ENCODE results near the gene SUSD1. TPM values are rescaled to one million over a fixed set of nuclear protein-coding genes. Genes with fewer than 3 reads are reported as not detected.
A peak's percentile ranks its signal among the peaks of the same experiment; 100 is the strongest.

Gene SUSD1
- polyA plus RNA-seq, 1 of the 3 experiments (the other 2 are of a cell fraction), result 8.2 TPM

GRCh38 chr9:112224401-112225289 is 49.5 kb upstream of the SUSD1 start:
- no peak overlapping the region for H3K9ac ChIP-seq
- POLR2A ChIA-PET, result no interaction called here
- H3K9me2 ChIP-seq, result no peaks in the 10 kb centered on the region
- TF ChIP-seq NFIC (IDR thresholded peaks at IDR 0.05; ENCODE audit: borderline replicate concordance) (no peak), SIN3A (IDR thresholded peaks at IDR 0.05; ENCODE audit: borderline replicate concordance, low read depth, low read length) (no peak), GATA2 (CRISPR knock-in tag; IDR thresholded peaks at IDR 0.05) (no peak), EZH2phosphoT487 (IDR thresholded peaks at IDR 0.05; ENCODE audit: borderline replicate concordance, low read depth) (no peak), TCF12 (IDR thresholded peaks at IDR 0.05) (no peak)
- H3K27ac ChIP-seq (ENCODE audit: low read depth in 2 of 2, low read length in 1 of 2), result peak overlapping the region in 1 of 2 experiments; percentile 44; a peak in 2 of 4 replicates
- 98% methylated on average over 4 of the region's 4 CpGs for WGBS (ENCODE audit: low lambda C conversion rate)
- H3K36me3 ChIP-seq (replicated peaks in 1 of 2; ENCODE audit: control insufficient read depth in 1 of 2, insufficient read depth in 2 of 2, low read length in 1 of 2), result peaks cover 56 to 85% of the 10 kb centered on the region in 2 experiments
- H3K27me3 ChIP-seq (ENCODE audit: insufficient read depth), result no peaks in the 10 kb centered on the region
- H3K9me3 ChIP-seq, result no peaks in the 10 kb centered on the region
- no peaks in the 10 kb centered on the region for H4K20me1 ChIP-seq (ENCODE audit: insufficient read depth)
- peaks cover 16% of the 10 kb centered on the region for H3F3A ChIP-seq (replicated peaks; ENCODE audit: insufficient read depth)
- H2AFZ ChIP-seq (ENCODE audit: low read depth), result no peak overlapping the region
- CTCF ChIA-PET, result interaction anchor here (0.8 kb wide), 1 partner anchor 12 kb away, joined by 4 read pairs; no protein-coding TSS in a partner anchor
- H3K4me3 ChIP-seq (ENCODE audit: low read depth in 2 of 2, low read length in 1 of 2), result no peak overlapping the region
- H3K79me2 ChIP-seq (ENCODE audit: insufficient read depth), result no peaks in the 10 kb centered on the region
- no peaks in the 10 kb centered on the region; a peak in 1 of 4 replicates for H3K4me1 ChIP-seq (ENCODE audit: control insufficient read depth in 1 of 2, insufficient read depth in 2 of 2, low read depth in 1 of 2, low read length in 1 of 2)
- no peak for DNase-seq
- no peak overlapping the region for H3K4me2 ChIP-seq

DNA sequence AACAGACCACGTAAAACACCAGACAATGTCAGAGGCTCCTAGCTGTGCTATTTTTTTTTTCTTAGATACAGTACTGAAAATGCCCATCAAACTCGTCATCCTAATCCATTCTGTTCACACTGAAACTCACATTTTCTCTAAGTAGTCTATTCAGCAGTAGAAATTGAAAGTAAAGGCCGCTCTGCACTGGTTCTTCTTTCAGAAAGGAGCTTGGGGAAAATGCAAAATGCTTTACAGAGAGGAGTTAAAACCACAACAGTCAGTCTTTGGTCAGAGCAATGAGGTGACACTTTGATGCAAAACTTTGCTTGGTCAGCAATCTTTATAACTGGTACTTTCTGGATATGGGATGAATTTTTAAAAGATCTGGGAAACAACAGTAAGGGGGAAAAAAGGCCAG is 43.8 kb upstream of the SUSD1 start:
- 95% methylated on average over 3 of the region's 3 CpGs for WGBS (ENCODE audit: low lambda C conversion rate)
- H3K9me3 ChIP-seq, result no peaks in the 10 kb centered on the region
- H3K4me1 ChIP-seq (ENCODE audit: control insufficient read depth in 1 of 2, insufficient read depth in 2 of 2, low read depth in 1 of 2, low read length in 1 of 2), result no peaks in the 10 kb centered on the region
- H3K27ac ChIP-seq (ENCODE audit: low read depth in 2 of 2, low read length in 1 of 2), result no peak overlapping the region
- CTCF ChIA-PET, result no interaction called here
- H3K4me2 ChIP-seq, result no peak overlapping the region
- DNase-seq, result no peak
- H4K20me1 ChIP-seq (ENCODE audit: insufficient read depth), result no peaks in the 10 kb centered on the region
- TF ChIP-seq JUND (IDR thresholded peaks at IDR 0.05) (no peak), MXI1 (IDR thresholded peaks at IDR 0.05; ENCODE audit: low read depth, low read length) (no peak), MAX (IDR thresholded peaks at IDR 0.05; ENCODE audit: low read depth) (no peak), ELF1 (IDR thresholded peaks at IDR 0.05) (no peak), NFIC (IDR thresholded peaks at IDR 0.05; ENCODE audit: borderline replicate concordance) (no peak), SMC3 (IDR thresholded peaks at IDR 0.05; ENCODE audit: low read depth, low read length) (no peak), PBX3 (IDR thresholded peaks at IDR 0.05) (no peak), POLR2AphosphoS5 (IDR thresholded peaks at IDR 0.05; ENCODE audit: low read depth, low read length) (no peak), TCF12 (IDR thresholded peaks at IDR 0.05) (no peak), EP300 (IDR thresholded peaks at IDR 0.05; ENCODE audit: borderline replicate concordance in 1 of 2, low read depth in 1 of 2, low read length in 1 of 2) (no peak), GATA2 (CRISPR knock-in tag; IDR thresholded peaks at IDR 0.05) (no peak), GABPA (IDR thresholded peaks at IDR 0.05; ENCODE audit: low read depth) (no peak), FOSL2 (IDR thresholded peaks at IDR 0.05; ENCODE audit: borderline replicate concordance, low read depth) (no peak), EZH2phosphoT487 (IDR thresholded peaks at IDR 0.05; ENCODE audit: borderline replicate concordance, low read depth) (no peak), YY1 (IDR thresholded peaks at IDR 0.05; ENCODE audit: low read depth) (no peak), FOXM1 (IDR thresholded peaks at IDR 0.05; ENCODE audit: low read depth) (no peak), RCOR1 (IDR thresholded peaks at IDR 0.05; ENCODE audit: low read length) (no peak)
- TF ChIP-seq, protein P1, sequence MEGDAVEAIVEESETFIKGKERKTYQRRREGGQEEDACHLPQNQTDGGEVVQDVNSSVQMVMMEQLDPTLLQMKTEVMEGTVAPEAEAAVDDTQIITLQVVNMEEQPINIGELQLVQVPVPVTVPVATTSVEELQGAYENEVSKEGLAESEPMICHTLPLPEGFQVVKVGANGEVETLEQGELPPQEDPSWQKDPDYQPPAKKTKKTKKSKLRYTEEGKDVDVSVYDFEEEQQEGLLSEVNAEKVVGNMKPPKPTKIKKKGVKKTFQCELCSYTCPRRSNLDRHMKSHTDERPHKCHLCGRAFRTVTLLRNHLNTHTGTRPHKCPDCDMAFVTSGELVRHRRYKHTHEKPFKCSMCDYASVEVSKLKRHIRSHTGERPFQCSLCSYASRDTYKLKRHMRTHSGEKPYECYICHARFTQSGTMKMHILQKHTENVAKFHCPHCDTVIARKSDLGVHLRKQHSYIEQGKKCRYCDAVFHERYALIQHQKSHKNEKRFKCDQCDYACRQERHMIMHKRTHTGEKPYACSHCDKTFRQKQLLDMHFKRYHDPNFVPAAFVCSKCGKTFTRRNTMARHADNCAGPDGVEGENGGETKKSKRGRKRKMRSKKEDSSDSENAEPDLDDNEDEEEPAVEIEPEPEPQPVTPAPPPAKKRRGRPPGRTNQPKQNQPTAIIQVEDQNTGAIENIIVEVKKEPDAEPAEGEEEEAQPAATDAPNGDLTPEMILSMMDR (IDR thresholded peaks at IDR 0.05), result no peak
- TF ChIP-seq, protein P2, sequence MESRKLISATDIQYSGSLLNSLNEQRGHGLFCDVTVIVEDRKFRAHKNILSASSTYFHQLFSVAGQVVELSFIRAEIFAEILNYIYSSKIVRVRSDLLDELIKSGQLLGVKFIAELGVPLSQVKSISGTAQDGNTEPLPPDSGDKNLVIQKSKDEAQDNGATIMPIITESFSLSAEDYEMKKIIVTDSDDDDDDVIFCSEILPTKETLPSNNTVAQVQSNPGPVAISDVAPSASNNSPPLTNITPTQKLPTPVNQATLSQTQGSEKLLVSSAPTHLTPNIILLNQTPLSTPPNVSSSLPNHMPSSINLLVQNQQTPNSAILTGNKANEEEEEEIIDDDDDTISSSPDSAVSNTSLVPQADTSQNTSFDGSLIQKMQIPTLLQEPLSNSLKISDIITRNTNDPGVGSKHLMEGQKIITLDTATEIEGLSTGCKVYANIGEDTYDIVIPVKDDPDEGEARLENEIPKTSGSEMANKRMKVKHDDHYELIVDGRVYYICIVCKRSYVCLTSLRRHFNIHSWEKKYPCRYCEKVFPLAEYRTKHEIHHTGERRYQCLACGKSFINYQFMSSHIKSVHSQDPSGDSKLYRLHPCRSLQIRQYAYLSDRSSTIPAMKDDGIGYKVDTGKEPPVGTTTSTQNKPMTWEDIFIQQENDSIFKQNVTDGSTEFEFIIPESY (IDR thresholded peaks at IDR 0.05; ENCODE audit: borderline replicate concordance, low read depth), result no peak
- TF ChIP-seq, protein P3, sequence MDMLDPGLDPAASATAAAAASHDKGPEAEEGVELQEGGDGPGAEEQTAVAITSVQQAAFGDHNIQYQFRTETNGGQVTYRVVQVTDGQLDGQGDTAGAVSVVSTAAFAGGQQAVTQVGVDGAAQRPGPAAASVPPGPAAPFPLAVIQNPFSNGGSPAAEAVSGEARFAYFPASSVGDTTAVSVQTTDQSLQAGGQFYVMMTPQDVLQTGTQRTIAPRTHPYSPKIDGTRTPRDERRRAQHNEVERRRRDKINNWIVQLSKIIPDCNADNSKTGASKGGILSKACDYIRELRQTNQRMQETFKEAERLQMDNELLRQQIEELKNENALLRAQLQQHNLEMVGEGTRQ (IDR thresholded peaks at IDR 0.05; ENCODE audit: borderline replicate concordance, low read depth, low read length), result no peak
- POLR2A ChIA-PET, result no interaction called here
- no peaks in the 10 kb centered on the region for H3K79me2 ChIP-seq (ENCODE audit: insufficient read depth)
- H3K36me3 ChIP-seq (replicated peaks in 1 of 2; ENCODE audit: control insufficient read depth in 1 of 2, insufficient read depth in 2 of 2, low read length in 1 of 2), result peaks cover 37 to 58% of the 10 kb centered on the region in 2 experiments
- no peaks in the 10 kb centered on the region for H3K27me3 ChIP-seq (ENCODE audit: insufficient read depth)
- peaks cover 6% of the 10 kb centered on the region for H3F3A ChIP-seq (replicated peaks; ENCODE audit: insufficient read depth)
- no peaks in the 10 kb centered on the region for H3K9me2 ChIP-seq
- no peak overlapping the region for H2AFZ ChIP-seq (ENCODE audit: low read depth)
- H3K4me3 ChIP-seq (ENCODE audit: low read depth in 2 of 2, low read length in 1 of 2), result no peak overlapping the region
- H3K9ac ChIP-seq, result no peak overlapping the region

Data from SK-N-SH (cell line).